Fibroblast of lung (primary cell): Measurements from ENCODE around the gene TCF7L1. TPM values are rescaled to one million over a fixed set of nuclear protein-coding genes. Genes with fewer than 3 reads are reported as not detected.

Source experiments
- DNase-seq, 2 donors: peaks; one replicate each; pipeline versions ENCODE4 v3.0.0 to v3.0.0-alpha.2; 2010; ENCODE audit warnings: low read depth in 2 of 2
- H2AFZ ChIP-seq: 2 replicates; pipeline ENCODE4 v1.5.1; 2012; ENCODE audit warnings: low read length, control low read depth, inconsistent platforms
- H3K27ac ChIP-seq: 2 replicates; pipeline ENCODE4 v1.5.1; 2011; ENCODE audit warnings: low read length, control low read depth; ENCODE audit not compliant: insufficient read depth
- H3K27me3 ChIP-seq: 2 replicates; pipeline ENCODE4 v1.5.1; 2011; ENCODE audit warnings: mild to moderate bottlenecking, low read length; ENCODE audit not compliant: control insufficient read depth, insufficient read depth
- H3K36me3 ChIP-seq: 2 replicates; pipeline ENCODE4 v1.5.1; 2011; ENCODE audit warnings: low read length; ENCODE audit not compliant: control insufficient read depth, insufficient read depth
- H3K4me1 ChIP-seq: 2 replicates; pipeline ENCODE4 v1.5.1; 2011; ENCODE audit warnings: low read length; ENCODE audit not compliant: control insufficient read depth, insufficient read depth; ENCODE audit errors: extremely low read depth
- H3K4me2 ChIP-seq: 2 replicates; pipeline ENCODE4 v1.5.1; 2011; ENCODE audit warnings: low read length, control low read depth; ENCODE audit not compliant: insufficient read depth; ENCODE audit errors: extremely low read depth
- H3K4me3 ChIP-seq, 4 experiments: fragments of 200-600 bp in 1 of 4; sonication (generic) in 1 of 4; replicated peaks in 1 of 4; 2 replicates each; pipeline ENCODE4 v1.5.1; 2011 to 2016; ENCODE audit warnings: low read length in 4 of 4, low read depth in 3 of 4, mild to moderate bottlenecking in 3 of 4, control low read depth in 2 of 4, inconsistent platforms in 1 of 4, mixed read lengths in 1 of 4; ENCODE audit not compliant: insufficient read depth in 1 of 4; ENCODE audit errors: control extremely low read depth in 1 of 4
- H3K79me2 ChIP-seq: 2 replicates; pipeline ENCODE4 v1.5.1; 2012; ENCODE audit warnings: mild to moderate bottlenecking, low read length, inconsistent platforms; ENCODE audit not compliant: control insufficient read depth, insufficient read depth
- H3K9ac ChIP-seq: 2 replicates; pipeline ENCODE4 v1.5.1; 2011; ENCODE audit warnings: mild to moderate bottlenecking, low read length, control low read depth; ENCODE audit not compliant: insufficient read depth
- H3K9me3 ChIP-seq: 2 replicates; pipeline ENCODE4 v1.5.1; 2012; ENCODE audit warnings: low read depth, low read length; ENCODE audit not compliant: control insufficient read depth, insufficient read depth
- H4K20me1 ChIP-seq: 2 replicates; pipeline ENCODE4 v1.5.1; 2011; ENCODE audit warnings: low read length; ENCODE audit not compliant: control insufficient read depth, insufficient read depth; ENCODE audit errors: extremely low read depth
- CTCF ChIP-seq, 2 donors: IDR thresholded peaks in 1 of 2; conservative IDR thresholded peaks in 1 of 2; 1 replicate in 1 of 2; 2 replicates in 1 of 2; pipeline ENCODE4 v1.5.1; 2011 to 2012; ENCODE audit warnings: low read length in 2 of 2, control low read depth in 1 of 2, inconsistent platforms in 1 of 2, low read depth in 1 of 2, mild to moderate bottlenecking in 1 of 2
- EZH2 ChIP-seq: IDR thresholded peaks from 2 replicates; pipeline ENCODE4 v1.5.1; 2012; ENCODE audit warnings: low read length, control low read depth, mild to moderate bottlenecking; ENCODE audit errors: missing control alignments
- polyA plus RNA-seq, 2 donors: library from polyadenylated mRNA; depleted of rRNA in 1 of 2; stranded (reverse) in 1 of 2; unstranded in 1 of 2; fragments of >200 nt; gene quantifications; 2 replicates each; pipeline ENCODE4 v1.2.1, GENCODE V29; 2011 to 2012; ENCODE audit warnings: missing spikeins in 1 of 2
- total RNA-seq: library from RNA; depleted of rRNA; stranded (reverse); fragments of >200 nt; gene quantifications from 2 replicates; pipeline ENCODE4 v1.2.1, GENCODE V29; 2014

Gene TCF7L1
- total and polyA plus RNA-seq, 2 donors (not counting 1 experiment from before 2014, with no cell fraction given) = 0.83 to 1.5 TPM

GRCh38 chr2:85215448-85216401 lies 82.5 kb downstream of the TCF7L1 start:
- Histone ChIP-seq H3K79me2 (no peaks in the 10 kb centered on the region), H2AFZ (no peak overlapping the region), H4K20me1 (no peaks in the 10 kb centered on the region), H3K27me3 (peaks cover 7% of the 10 kb centered on the region), H3K4me1 (peaks cover 9% of the 10 kb centered on the region), H3K9me3 (no peaks in the 10 kb centered on the region), H3K36me3 (no peaks in the 10 kb centered on the region), H3K9ac (peak overlapping the region; percentile 27), H3K27ac (peak overlapping the region; percentile 65), H3K4me3 (peak overlapping the region in 1 of 4 experiments; percentile 27), H3K4me2 (peak overlapping the region; percentile 82)
- DNase-seq = peak; percentile 94 to 95
- TF ChIP-seq CTCF (conservative IDR thresholded peaks at IDR 0.05 in 1 of 2, IDR thresholded peaks at IDR 0.05 in 1 of 2; ENCODE audit: low read depth in 1 of 2, low read length in 2 of 2) (no peak), EZH2 (no peak)

GRCh38 chr2:85216927-85217326 lies 83.7 kb downstream of the TCF7L1 start:
- Histone ChIP-seq H3K9me3 (no peaks in the 10 kb centered on the region), H3K27ac (no peak overlapping the region), H3K4me2 (no peak overlapping the region), H3K79me2 (no peaks in the 10 kb centered on the region), H3K36me3 (no peaks in the 10 kb centered on the region), H3K9ac (no peak overlapping the region), H3K27me3 (peaks cover 7% of the 10 kb centered on the region), H4K20me1 (no peaks in the 10 kb centered on the region), H3K4me3 (no peak overlapping the region), H3K4me1 (peaks cover 9% of the 10 kb centered on the region), H2AFZ (no peak overlapping the region)
- TF ChIP-seq EZH2 (no peak), CTCF (conservative IDR thresholded peaks at IDR 0.05 in 1 of 2, IDR thresholded peaks at IDR 0.05 in 1 of 2; ENCODE audit: low read depth in 1 of 2, low read length in 2 of 2) (no peak)
- DNase-seq = no peak

DNA sequence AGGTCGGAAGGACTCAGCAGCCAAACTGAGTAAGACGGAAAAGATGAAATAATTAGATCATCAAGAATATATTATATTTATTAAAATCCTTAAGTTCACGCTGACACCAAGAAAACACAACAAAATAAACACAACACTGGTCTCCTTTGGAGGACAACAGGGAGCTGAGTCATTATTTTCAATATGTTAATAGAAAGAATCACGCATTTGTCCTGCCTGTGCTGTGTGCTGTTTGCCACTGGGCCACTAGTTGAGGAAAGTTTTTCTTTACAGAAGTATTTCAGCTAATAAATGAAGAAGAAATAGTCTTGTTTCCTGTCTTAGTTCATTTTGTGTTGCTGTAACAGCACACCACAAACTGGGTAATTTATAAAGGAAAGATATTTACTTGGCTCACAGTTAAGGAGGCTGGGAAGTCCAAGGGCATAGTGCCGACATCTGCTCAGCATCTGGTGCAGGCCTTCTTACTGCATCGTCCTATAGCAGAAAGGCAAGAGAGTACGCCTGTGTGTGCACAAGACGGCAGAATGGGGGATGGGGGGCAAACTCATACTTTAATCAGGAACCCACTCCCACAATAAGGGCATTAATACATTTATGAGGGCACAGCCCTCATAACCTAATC lies 88.0 kb downstream of the TCF7L1 start:
- H3K4me1 ChIP-seq = peaks cover under 1% of the 10 kb centered on the region
- no peaks in the 10 kb centered on the region for H3K79me2 ChIP-seq
- H3K4me2 ChIP-seq = no peak overlapping the region
- H3K36me3 ChIP-seq = no peaks in the 10 kb centered on the region
- H3K4me3 ChIP-seq = no peak overlapping the region
- H3K27me3 ChIP-seq = peaks cover 6% of the 10 kb centered on the region
- H4K20me1 ChIP-seq = no peaks in the 10 kb centered on the region
- H3K9me3 ChIP-seq = no peaks in the 10 kb centered on the region
- no peak overlapping the region for H2AFZ ChIP-seq
- H3K27ac ChIP-seq = no peak overlapping the region
- DNase-seq = peak; percentile 19 to 77
- TF ChIP-seq CTCF (conservative IDR thresholded peaks at IDR 0.05 in 1 of 2, IDR thresholded peaks at IDR 0.05 in 1 of 2; ENCODE audit: low read depth in 1 of 2, low read length in 2 of 2) (no peak), EZH2 (no peak)
- H3K9ac ChIP-seq = no peak overlapping the region
